GM12872 (cell line): Measurements from ENCODE around the gene GPRC5A.

Experiments
- CTCF ChIP-seq: IDR thresholded peaks from 3 replicates; pipeline ENCODE4 v1.5.1; 2011; ENCODE audit warnings: low read depth, mild to moderate bottlenecking, low read length, moderate library complexity; ENCODE audit not compliant: insufficient read depth

The GPRC5A gene

GRCh38 chr12:12952036-12952435, 60.7 kb downstream of the GPRC5A start, which contains the start of gene GPRC5D:
Gene GPRC5D, minus strand, starts transcription at chr12:12952170. Its CDS starts 1,786 bp downstream, at chr12:12950384.
- no peak for TF ChIP-seq CTCF

GRCh38 chr12:12954356-12954755, 63.0 kb downstream of the GPRC5A start:
- TF ChIP-seq CTCF, result no peak

- no peak for TF ChIP-seq CTCF
Observed at GRCh38 chr12:12954878-12955625, 63.7 kb downstream of the GPRC5A start.

- no peak for TF ChIP-seq CTCF
Observed at GRCh38 chr12:12958886-12959285, 67.5 kb downstream of the GPRC5A start.

- no peak for TF ChIP-seq CTCF
Observed at GRCh38 chr12:12960639-12961209, 69.4 kb downstream of the GPRC5A start.

- no peak for TF ChIP-seq CTCF
Observed at GRCh38 chr12:12964255-12964654, 72.9 kb downstream of the GPRC5A start.

- no peak for TF ChIP-seq CTCF
Observed at GRCh38 chr12:12965836-12966235, 74.5 kb downstream of the GPRC5A start.
